Fibroblast of pulmonary artery (primary cell): ENCODE measurements around the gene SMYD2.
A peak's percentile ranks its signal among the peaks of the same experiment; 100 is the strongest.

ENCODE experiments used
- DNase-seq: peaks from one replicate; pipeline ENCODE4 v3.0.0-alpha.2; 2010; ENCODE audit warnings: low read depth
- H3K4me3 ChIP-seq: replicated peaks from 2 replicates; pipeline ENCODE4 v1.5.1; 2011; ENCODE audit warnings: low read depth, mild to moderate bottlenecking, control low read depth, low read length, moderate library complexity
- CTCF ChIP-seq: IDR thresholded peaks from 2 replicates; pipeline ENCODE4 v1.5.1; 2011; ENCODE audit warnings: mild to moderate bottlenecking, control low read depth, low read length, inconsistent platforms; ENCODE audit errors: missing control alignments

Gene SMYD2

GRCh38 chr1:214280386-214281020 lies 456 bp upstream of the SMYD2 start:
- TF ChIP-seq CTCF, result no peak
- peak; percentile 50 for DNase-seq
- H3K4me3 ChIP-seq, result peak overlapping the region; percentile 82

- H3K4me3 ChIP-seq, result peak overlapping the region; percentile 82
- DNase-seq, result peak; percentile 69
- no peak for TF ChIP-seq CTCF
These were observed 1.0 kb downstream of the SMYD2 start for GRCh38 chr1:214281720-214282629.

- H3K4me3 ChIP-seq, result no peak overlapping the region
- TF ChIP-seq CTCF, result no peak
- DNase-seq, result no peak
These were observed 1.8 kb downstream of the SMYD2 start for GRCh38 chr1:214282630-214283242.

GRCh38 chr1:214285610-214286440 lies 4.9 kb downstream of the SMYD2 start:
- no peak for TF ChIP-seq CTCF
- H3K4me3 ChIP-seq, result no peak overlapping the region
- DNase-seq, result no peak

GRCh38 chr1:214287884-214288283 lies 6.9 kb downstream of the SMYD2 start:
- DNase-seq, result no peak
- H3K4me3 ChIP-seq, result no peak overlapping the region
- TF ChIP-seq CTCF, result no peak

GRCh38 chr1:214289574-214290272 lies 8.8 kb downstream of the SMYD2 start:
- no peak for TF ChIP-seq CTCF
- DNase-seq, result peak; percentile 6
- no peak overlapping the region for H3K4me3 ChIP-seq
